Stimulated activated CD4-positive, alpha-beta T cell treated with anti-CD3 and anti-CD28 coated beads, Interleukin-1b, Interleukin-23, amount 100 ng/mL, for 24 hours (primary cell): Measurements from ENCODE around the gene GATD1.
"Not testable (repeated sequence)": the region's sequence is repeated elsewhere in the genome, so short reads cannot be mapped to it uniquely, and the experiment has no call there.

ENCODE experiments used
- DNase-seq, 4 experiments: peaks; one replicate each; pipeline ENCODE4 v3.0.0-alpha.2; 2020; ENCODE audit warnings: low read depth in 4 of 4, low spot score in 1 of 4

The GATD1 gene

DNA sequence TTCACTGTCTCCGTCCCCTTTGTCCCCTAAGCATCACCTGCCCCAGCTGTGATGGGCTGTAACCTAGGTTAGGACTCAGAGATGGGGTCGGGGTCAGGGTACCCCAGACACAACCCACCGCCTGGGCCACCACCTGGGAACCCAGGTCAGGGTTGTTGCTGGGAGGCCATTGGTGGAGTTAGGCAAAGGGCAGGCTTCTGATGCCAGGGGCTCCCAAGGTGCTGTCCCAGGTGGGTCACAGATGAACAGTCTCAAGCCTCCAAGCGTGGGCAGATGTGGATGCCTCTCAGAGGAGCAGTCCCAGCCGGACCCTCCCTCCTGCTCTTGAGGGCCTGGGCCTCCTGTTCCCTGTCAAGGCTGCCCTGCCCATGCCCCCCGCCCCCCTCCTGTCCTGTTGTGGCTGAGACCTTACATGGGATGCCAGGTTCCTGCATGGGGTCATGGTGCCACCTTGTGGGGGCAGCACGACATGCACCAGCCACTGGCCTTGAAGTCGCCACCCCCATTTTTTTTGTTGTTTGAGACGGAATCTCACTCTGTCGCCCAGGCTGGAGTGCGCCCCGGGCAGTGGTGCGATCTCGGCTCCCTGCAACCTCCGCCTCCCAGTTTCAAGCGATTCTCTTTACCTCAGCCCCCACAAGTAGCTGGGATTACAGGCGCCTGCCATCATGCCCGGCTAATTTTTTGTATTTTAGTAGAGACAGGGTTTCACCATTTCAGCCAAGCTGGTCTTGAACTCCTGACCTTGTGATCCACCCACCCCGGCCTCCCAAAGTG lies 12.1 kb downstream of the GATD1 start:
- peak in 1 of 4 experiments; percentile 43 for DNase-seq

DNA sequence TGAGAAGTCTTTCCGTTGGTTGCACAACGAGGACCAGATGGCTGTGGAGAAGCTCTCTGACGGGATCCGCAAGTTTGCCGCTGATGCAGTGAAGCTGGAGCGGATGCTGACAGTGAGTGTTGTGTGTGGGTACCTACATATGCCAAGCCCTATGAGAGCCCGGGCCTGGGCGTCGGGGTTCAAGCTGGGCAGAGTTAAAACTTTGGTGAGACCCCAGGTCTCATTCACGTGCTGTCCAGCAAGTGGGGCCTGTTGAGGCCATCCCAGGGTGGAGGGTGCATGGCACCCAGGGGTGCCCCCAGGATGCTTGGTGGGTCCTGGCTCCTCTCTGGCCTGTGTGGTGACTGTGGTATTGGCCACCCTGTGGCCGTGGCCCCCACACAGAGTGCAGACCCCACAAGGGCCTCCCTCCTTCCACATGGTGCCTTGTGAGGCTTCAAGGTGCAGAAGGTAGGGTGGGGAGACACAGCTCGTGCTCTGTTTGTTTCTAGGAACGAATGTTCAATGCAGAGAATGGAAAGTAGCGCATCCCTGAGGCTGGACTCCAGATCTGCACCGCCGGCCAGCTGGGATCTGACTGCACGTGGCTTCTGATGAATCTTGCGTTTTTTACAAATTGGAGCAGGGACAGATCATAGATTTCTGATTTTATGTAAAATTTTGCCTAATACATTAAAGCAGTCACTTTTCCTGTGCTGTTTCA lies 12.8 kb downstream of the GATD1 start:
- DNase-seq = no peak

DNA sequence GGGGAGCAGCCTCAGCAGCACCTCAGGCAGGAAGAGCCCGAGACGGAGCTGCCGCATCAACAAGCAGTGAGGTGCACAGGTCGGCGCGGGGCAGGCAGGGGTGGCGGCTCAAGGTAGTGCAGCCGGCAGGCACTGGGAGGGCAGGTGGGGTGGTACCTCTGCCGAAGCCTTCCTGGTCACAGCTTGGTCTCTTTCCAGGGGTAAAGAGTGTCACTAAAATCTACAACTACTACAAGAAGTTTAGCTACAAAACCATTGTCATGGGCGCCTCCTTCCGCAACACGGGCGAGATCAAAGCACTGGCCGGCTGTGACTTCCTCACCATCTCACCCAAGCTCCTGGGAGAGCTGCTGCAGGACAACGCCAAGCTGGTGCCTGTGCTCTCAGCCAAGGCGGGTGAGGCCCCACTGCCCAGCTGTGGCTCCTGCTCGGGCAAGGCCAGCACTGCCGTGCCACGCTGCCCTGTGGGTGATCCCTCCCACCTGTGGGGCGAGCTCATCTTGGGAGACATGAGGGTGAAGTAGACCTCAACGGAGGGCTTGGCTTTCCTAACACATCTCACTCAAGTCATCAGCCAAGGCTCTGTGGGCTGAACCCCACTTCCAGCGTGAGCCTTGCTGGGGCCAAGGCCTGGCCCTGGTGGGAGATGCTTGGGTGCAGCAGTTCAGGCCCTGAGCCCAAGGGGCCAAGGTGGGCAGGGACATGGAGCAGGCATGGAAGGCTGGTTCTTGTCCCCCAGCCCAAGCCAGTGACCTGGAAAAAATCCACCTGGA lies 13.6 kb downstream of the GATD1 start:
- no peak for DNase-seq

DNA sequence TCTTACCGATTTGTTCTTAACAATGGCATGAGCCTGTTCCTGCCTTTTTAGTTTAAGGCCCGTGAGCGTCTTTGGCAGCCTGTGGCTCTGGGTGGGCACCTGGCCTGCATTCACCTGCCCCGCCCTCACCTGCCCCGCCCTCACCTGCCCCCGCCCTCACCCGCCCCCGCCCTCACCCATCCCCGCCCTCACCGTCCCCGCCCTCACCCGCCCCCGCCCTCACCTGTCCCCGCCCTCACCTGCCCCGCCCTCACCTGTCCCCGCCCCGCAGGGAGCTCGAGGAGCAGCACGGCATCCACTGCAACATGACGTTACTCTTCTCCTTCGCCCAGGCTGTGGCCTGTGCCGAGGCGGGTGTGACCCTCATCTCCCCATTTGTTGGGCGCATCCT lies 14.2 kb downstream of the GATD1 start:
- no peak for DNase-seq

DNA sequence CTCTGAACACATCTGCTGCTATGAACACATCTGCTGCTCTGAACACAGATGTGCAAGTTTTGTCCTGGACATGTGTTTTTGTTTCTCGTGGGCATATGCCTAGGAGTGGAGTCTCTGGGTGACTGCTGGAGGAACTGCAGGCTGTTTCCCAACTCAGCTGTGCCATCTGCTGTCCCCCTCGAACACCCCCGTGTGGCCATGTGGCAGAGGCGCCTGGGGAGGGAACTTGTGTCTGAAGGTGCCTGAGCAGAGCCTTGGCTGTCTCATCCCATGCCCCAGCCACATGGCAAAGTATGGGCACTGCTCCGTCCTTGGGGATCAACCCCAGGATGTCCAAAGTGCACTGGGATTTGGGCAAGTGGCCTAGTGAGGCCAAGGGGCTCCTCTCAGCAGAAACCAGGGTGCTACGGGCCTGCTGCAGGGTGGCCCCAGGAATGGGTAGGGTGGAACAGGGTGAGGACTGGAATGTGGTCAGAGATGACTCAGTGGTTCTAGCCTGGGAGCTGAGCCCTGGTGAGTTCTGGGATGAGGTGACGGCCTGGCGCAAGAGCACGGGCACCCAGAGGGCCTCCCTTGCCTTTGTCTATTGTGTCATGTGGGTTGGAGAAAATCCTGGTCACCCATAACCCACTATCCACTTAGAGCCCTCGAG lies 14.7 kb downstream of the GATD1 start:
- DNase-seq = no peak

DNA sequence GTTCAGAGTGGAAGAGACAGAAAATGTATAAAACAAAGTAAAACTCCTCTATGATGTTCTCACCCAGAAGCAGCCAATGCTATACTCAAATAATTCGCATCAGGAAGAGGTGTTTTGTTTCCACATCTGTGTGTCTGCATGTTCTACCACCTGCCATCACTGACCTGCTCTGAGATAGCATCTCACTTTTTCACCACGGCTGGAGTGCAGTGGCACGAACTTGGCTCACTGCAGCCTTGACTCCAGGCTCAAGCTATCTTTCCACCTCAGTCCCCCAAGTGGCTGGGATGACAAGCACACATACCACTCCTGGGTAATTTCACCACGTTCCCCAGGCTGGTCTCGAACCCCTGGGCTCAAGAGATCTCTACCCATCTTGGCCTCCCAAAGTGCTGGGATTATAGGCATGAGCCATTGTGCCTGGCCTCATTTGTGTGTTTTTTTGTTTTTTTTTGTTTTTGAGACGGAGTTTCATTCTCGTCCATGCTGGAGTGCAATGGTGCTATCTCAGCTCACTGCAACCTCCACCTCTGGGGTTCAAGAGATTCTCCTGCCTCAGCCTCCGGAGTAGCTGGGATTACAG lies 15.7 kb downstream of the GATD1 start:
- DNase-seq = no peak

DNA sequence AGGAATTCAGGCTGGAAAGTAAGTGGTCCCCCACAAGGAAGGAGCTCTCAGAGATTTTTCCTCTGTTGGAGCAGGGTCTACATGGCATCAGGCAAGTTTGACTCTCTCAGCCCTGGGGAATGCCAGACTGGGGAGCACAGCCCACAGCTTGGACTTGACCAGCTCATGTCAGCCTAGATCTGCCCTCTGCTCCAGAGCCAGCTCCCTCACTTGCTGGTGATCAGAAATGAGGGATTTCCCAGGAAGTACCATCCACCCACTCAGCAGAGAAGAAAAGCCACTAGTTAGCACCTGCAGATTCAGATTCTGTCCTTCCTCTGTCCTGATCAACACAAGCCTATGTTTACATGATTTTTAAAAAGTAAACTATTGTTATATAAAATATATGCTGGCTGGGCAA lies 17.1 kb downstream of the GATD1 start:
- no peak for DNase-seq

DNA sequence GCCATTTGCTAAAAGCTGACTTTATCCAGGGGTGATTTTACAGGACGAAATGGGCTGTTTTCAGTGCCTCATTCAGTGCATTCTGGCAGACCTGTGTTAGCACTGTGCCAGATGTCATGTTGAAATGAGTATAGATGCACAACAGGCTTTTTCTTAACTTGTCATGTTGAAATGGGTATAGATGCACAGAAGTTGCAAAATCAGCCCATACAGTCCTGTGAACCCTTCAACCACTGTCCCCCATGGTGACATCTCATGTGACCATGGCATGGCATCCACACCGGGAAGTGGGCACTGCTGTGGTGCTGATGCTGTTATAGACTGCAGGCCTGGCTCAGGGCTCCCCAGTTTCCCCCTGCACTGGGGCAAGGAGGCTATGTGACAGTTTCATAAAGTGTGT lies 27.6 kb downstream of the GATD1 start:
- DNase-seq = no peak

DNA sequence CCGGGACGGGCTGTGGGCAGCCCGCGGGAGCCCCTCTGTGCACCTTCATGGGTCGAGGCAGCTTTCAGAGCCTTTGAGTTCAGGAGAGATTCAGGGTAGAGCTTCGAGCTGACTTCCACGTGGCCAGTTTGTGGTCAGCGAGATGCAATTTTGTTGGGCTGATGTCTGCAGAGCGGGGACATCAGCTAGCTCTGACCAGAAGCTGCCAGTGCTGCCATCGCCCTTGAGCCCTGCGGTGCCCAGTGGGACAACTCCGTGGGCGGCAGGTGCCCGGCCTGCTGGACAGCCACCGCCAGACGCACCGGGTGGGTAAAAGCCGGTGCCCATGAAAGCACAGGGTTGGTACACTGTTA lies 29.3 kb downstream of the GATD1 start:
- DNase-seq = no peak

DNA sequence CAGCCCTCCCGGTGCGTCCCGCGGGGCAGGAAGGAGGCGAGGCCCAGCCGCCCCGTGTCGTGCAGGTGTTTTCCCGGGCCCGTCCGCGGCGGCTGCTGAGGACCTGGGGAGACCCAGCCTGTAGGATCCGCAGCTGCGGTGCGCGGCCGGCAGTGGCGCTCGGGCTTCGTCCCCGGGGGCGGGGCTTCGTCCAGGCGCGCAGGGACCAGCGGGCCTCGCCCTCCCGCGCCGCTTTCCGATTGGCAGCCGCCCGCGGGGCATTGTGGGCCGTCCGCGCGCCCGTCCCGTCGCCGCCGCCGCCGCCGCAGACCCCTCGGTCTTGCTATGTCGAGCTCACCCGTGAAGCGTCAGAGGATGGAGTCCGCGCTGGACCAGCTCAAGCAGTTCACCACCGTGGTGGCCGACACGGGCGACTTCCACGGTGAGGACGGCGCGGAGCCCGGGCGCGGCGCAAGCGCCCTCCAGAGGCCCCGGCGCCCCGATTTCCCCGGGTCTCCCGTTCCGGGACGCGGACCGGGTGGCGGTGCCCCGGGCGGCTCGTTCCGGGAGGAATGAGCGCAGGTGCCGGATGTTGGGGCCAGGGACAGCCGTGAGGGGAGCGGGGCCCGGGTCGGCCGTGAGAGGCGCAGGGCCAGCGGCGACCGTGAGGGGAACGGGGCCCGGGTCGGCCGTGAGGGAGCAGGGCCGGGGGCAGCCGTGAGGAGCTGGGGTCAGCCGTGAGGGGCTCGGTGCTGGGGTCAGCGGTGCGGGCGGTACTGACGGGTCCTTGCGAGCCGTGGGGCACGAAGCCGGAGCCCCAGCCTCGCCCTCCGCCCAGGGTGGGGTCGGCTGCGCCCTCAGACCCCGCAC lies 29.9 kb downstream of the GATD1 start, which contains the start of gene TALDO1:
TALDO1 (plus strand) TSS at position 307 of the 849 bp plus-strand sequence; CDS start at position 325, 18 bp downstream.
- peak; percentile 67 to 92 (median 74) for DNase-seq

DNA sequence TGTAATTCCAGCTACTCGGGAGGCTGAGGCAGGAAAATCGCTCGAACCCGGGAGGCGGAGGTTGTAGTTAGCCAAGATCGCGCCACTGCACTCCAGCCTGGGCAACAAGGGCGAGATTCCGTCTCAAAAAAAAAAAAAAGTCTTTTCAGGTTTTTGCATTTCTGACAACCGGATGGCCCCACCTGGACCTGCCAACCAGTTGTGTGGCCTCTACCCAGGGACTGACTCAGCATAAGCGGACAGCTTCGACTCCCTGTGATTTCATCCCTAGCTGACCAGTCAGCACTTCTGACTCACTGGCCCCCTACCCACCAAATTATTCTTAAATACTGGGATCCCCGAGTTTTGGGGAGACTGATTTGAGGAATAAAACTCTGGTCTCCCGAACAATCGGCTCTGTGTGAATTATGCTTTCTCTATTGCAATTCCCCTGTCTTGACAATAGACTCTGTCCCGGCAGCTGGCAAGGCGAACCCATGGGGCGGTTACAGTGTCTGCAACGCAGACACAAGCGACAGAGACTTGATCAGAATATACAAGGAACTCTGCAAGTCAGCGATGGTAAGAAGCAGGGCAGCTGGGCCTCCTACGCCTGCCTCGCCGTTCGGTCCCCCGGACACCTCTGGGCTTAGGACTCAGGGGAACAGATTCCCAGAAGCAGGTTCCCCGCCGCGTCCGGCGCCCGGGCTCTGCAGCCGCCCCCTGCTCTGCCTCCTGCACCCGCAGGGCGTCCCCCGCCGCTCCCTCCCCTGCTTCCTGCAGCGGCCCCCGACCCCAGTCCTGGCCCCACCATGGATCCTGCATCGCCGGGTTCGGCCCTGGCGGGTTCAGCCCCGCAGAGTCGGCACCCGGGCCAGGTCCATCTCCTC lies 30.8 kb downstream of the GATD1 start:
- DNase-seq = no peak

DNA sequence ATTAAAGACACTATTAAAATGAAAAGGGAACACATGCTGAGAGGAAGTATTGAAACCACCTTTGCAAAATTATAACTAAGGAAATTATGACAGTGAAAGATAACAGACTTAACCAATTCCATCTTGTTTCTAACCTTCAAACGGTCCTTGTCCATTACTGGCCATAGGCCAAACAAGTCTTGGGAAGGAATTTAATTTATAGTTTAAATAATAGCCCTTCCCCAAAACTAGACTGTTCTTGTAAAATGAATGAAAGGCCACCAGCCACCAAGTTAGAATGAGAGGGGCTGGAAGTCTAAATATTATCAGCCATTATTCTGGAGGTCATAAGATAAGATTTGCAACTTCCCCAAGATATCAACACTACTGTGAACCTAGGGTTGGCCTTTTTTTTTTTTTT lies 31.9 kb downstream of the GATD1 start:
- DNase-seq = no peak

DNA sequence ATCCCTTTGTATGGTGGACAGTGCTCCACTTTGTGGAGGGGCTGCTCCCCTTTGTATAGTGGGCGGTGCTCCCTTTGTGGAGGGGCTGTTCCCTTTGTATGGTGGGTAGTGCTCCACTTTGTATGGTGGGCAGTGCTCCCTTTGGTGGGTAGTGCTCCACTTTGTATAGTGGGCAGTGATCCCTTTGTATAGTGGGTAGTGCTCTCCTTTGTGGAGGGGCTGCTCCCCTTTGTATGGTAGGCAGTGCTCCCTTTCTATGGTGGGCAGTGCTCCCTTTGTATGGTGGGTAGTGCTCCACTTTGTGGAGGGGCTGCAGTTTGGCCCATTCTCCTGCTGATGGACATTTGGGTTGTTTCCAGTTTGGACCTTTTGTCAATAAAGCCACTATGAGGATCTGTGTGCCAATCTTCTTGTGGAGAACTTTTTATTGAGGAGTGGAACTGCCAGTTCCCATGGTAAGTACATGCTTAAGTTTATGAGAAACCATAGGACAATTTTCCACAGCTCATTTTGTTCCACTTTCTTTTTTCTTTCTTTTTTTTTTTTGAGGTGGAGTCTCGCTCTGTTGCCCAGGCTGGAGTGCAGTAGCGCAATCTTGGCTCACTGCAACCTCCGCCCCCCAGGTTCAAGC lies 34.6 kb downstream of the GATD1 start:
- DNase-seq = no peak

DNA sequence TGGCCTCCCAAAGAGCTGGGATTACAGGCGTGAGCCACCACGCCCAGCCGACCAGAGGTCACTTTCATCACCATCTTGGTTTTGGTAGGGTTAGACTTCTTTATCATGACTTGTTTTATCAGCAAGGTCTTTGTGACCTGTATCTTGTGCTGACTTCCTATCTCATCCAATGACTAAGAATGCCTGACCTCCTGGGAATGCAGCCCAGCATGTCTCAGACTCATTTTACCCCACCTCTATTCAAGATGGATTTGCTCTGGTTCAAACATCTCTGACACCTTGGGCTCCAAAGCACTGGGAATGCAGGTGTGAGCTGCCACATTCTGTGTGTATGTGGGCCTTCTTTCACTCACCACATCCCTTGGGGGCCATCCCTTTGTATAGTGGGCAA lies 35.1 kb downstream of the GATD1 start:
- no peak for DNase-seq

DNA sequence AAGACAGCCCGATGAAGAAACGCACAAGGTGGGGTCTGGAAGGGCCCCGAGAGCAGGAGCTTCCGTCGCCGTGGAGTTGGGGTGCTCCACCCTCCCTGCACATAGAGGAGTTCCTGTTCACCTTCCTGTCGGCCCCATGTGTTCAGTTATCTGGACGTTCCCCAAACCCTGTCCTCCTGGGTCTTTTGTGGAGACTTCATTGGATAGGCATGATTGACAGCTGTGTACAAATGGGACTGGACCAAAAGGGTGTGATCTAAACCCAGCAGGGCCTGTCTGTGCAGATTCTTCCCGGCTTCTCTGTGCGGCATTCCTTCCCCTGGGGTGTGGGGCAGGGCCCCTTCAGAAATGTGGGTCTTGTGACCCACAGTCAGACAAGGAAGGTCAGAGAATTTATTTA lies 39.4 kb downstream of the GATD1 start:
- DNase-seq = not testable (repeated sequence)

DNA sequence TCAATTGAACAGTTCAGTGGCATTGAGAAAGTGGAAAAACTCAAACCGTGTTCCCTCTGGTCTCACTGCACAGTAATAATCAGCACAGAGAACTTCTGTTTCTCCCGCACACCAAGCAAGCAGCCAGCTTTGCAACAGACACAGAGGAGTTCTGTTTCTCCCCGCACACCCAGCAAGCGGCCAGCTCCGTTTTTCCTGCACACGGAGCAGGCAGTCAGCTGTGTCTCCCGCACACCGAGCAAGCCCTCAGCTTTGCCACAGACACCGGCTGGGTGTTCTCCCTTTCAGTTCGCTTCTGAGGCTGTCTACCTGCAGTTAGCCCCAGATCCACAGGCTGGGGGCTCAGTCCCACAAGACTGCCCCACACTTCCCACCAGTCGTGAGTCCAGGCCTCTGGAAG lies 39.9 kb downstream of the GATD1 start:
- DNase-seq = no peak

DNA sequence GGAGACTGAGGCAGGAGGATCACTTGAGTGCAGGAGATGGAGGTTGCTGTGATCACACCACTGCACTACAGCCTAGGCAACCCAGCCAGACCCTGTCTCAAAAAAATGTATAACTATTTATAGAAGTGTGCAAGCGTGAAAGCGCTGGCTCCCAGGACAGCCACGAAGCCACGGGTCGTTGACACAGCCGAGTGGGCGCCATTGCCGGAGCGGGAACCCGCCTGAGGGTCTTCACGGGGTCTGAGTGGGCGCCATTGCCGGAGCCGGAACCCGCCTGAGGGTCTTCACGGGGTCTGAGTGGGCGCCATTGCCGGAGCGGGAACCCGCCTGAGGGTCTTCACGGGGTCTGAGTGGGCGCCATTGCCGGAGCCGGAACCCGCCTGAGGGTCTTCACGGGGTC lies 42.7 kb downstream of the GATD1 start:
- not testable (repeated sequence) for DNase-seq

DNA sequence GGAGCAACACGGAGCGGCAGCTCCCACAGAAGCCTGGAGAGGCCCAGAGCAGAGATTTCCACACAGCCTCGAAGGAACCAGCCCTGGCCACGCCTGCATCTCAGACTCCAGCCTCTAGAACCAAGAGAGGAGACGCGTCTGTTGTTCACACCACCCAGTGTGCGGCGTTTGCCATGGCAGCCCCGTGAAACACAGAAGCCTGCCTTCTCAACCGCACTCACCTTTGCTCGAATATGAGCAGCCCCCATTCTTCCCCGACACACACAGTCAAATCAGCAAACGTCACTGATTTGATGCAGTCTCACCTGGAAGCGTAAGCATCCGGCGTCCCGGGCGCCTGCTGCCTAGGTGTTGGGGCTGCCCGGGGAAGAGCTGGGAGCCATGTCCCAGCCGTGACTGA lies 44.2 kb downstream of the GATD1 start:
- no peak for DNase-seq
